Endothelial cell of umbilical vein (primary cell): ENCODE data around the gene KRT74. TPM values are rescaled to one million over a fixed set of nuclear protein-coding genes. Genes with fewer than 3 reads are reported as not detected.

ENCODE experiments used
- BruUV-seq: library from RNA; stranded (reverse); fragments of 400-500 nt; replicated peaks from 2 replicates; lab custom pipeline; 2021; lab: Mats Ljungman, UMichigan
- CTCF ChIA-PET: fragments of 300-600, 350-600 bp; sonication (Branson Sonifier 250); formaldehyde crosslinking; loops from one replicate; lab custom pipeline; 2021; ENCODE audit warnings: antibody characterized with exemption, inconsistent platforms; lab: Charles Lee
- POLR2A ChIA-PET: fragments of 300-600, 350-600 bp; sonication (Branson Sonifier 250); formaldehyde crosslinking; loops from one replicate; lab custom pipeline; 2021; ENCODE audit warnings: antibody characterized with exemption, inconsistent platforms; lab: Charles Lee
- DNase-seq: peaks from one replicate; pipeline ENCODE4 v3.0.0-alpha.2; 2011; ENCODE audit warnings: low read depth, low spot score
- FAIRE-seq: peaks from 2 replicates; lab custom pipeline; 2011; peaks lifted over from hg19 to GRCh38; lab: Jason Lieb, UNC
- H2AFZ ChIP-seq: 2 replicates; pipeline ENCODE4 v1.6.0; 2012; ENCODE audit warnings: low read depth, low read length, control low read depth, inconsistent platforms
- H3K27ac ChIP-seq: 2 replicates; pipeline ENCODE4 v1.5.1; 2011; ENCODE audit warnings: low read depth, mild to moderate bottlenecking, control low read depth, low read length, moderate library complexity; ENCODE audit not compliant: insufficient read depth
- H3K27me3 ChIP-seq, 2 experiments: 2 replicates each; pipeline versions ENCODE4 v1.6.0 to v1.6.1; 2011; ENCODE audit warnings: low read length in 2 of 2, mixed read lengths in 1 of 2; ENCODE audit not compliant: control insufficient read depth in 2 of 2, insufficient read depth in 2 of 2
- H3K36me3 ChIP-seq, 2 experiments: 2 replicates in 1 of 2; 3 replicates in 1 of 2; pipeline ENCODE4 v1.5.1; 2011; ENCODE audit warnings: low read length in 2 of 2, mild to moderate bottlenecking in 1 of 2, moderate library complexity in 1 of 2; ENCODE audit not compliant: control insufficient read depth in 2 of 2, insufficient read depth in 2 of 2; ENCODE audit errors: extremely low read depth in 1 of 2
- H3K4me1 ChIP-seq: 3 replicates; pipeline ENCODE4 v1.5.1; 2011; ENCODE audit warnings: mild to moderate bottlenecking, low read length; ENCODE audit not compliant: control insufficient read depth, insufficient read depth; ENCODE audit errors: extremely low read depth
- H3K4me2 ChIP-seq: 2 replicates; pipeline ENCODE4 v1.6.1; 2011; ENCODE audit warnings: low read length, control low read depth, mixed read lengths; ENCODE audit not compliant: insufficient read depth
- H3K4me3 ChIP-seq, 3 experiments: fragments of 200-600 bp in 1 of 3; sonication (generic), shearing (Covaris generic) in 1 of 3; replicated peaks in 1 of 3; 2 replicates each; pipeline ENCODE4 v1.5.1; 2011 to 2016; ENCODE audit warnings: control low read depth in 3 of 3, low read length in 3 of 3, mild to moderate bottlenecking in 2 of 3, inconsistent platforms in 1 of 3, low read depth in 1 of 3, moderate library complexity in 1 of 3; ENCODE audit not compliant: insufficient read depth in 1 of 3
- H3K79me2 ChIP-seq: 2 replicates; pipeline ENCODE4 v1.6.0; 2012; ENCODE audit warnings: low read length, inconsistent platforms; ENCODE audit not compliant: control insufficient read depth, insufficient read depth
- H3K9ac ChIP-seq: replicated peaks from 2 replicates; pipeline ENCODE3; 2011; ENCODE audit warnings: low read length, control low read depth; ENCODE audit not compliant: insufficient read depth; ENCODE audit errors: extremely low read depth
- H3K9me1 ChIP-seq: replicated peaks from 3 replicates; pipeline ENCODE4 v1.6.0; 2011; ENCODE audit warnings: mild to moderate bottlenecking, low read length; ENCODE audit not compliant: control insufficient read depth, insufficient read depth; ENCODE audit errors: extremely low read depth
- H3K9me3 ChIP-seq: replicated peaks from 2 replicates; pipeline ENCODE4 v1.5.1; 2012; ENCODE audit warnings: low read length, inconsistent platforms; ENCODE audit not compliant: control insufficient read depth, insufficient read depth
- H4K20me1 ChIP-seq: replicated peaks from 2 replicates; pipeline ENCODE3; 2011; ENCODE audit warnings: mild to moderate bottlenecking, low read length; ENCODE audit not compliant: control insufficient read depth, insufficient read depth; ENCODE audit errors: extremely low read depth
- CTCF ChIP-seq, 2 donors: IDR thresholded peaks; 1 replicate in 1 of 2; 2 replicates in 1 of 2; pipeline ENCODE4 v1.5.1; 2011; ENCODE audit warnings: low read length in 2 of 2, mild to moderate bottlenecking in 2 of 2, moderate library complexity in 2 of 2, control low read depth in 1 of 2, inconsistent platforms in 1 of 2, low read depth in 1 of 2; ENCODE audit not compliant: insufficient read depth in 1 of 2; ENCODE audit errors: extremely low read depth in 1 of 2
- EZH2 ChIP-seq: IDR thresholded peaks from 2 replicates; pipeline ENCODE4 v1.6.1; 2012; ENCODE audit warnings: borderline replicate concordance, low read depth, mild to moderate bottlenecking, moderate library complexity, low read length, inconsistent platforms; ENCODE audit not compliant: severe bottlenecking
- FOS ChIP-seq: IDR thresholded peaks from 2 replicates; pipeline ENCODE4 v1.6.1; 2011; ENCODE audit warnings: mild to moderate bottlenecking, low read length, moderate library complexity, borderline replicate concordance; ENCODE audit not compliant: insufficient read depth
- GATA2 ChIP-seq: IDR thresholded peaks from 2 replicates; pipeline ENCODE4 v1.7.0; 2011; ENCODE audit warnings: low read depth, mild to moderate bottlenecking, moderate library complexity, mixed read lengths, low read length; ENCODE audit not compliant: insufficient read length, insufficient read depth
- JUN ChIP-seq: IDR thresholded peaks from 2 replicates; pipeline ENCODE4 v1.6.1; 2011; ENCODE audit warnings: borderline replicate concordance, low read depth; ENCODE audit not compliant: insufficient read length, insufficient read depth
- MYC ChIP-seq: IDR thresholded peaks from one replicate; pipeline ENCODE4 v1.6.1; 2011; ENCODE audit warnings: mild to moderate bottlenecking, low read depth, low read length
- POLR2A ChIP-seq: IDR thresholded peaks from 2 replicates; pipeline ENCODE4 v1.6.1; 2012; ENCODE audit warnings: low read depth, mild to moderate bottlenecking, control low read depth, low read length
- POLR2AphosphoS5 ChIP-seq: IDR thresholded peaks from 2 replicates; pipeline ENCODE4 v1.6.1; 2012; ENCODE audit warnings: low read depth, mild to moderate bottlenecking, control low read depth, low read length, moderate library complexity; ENCODE audit not compliant: insufficient read depth
- dilution Hi-C: fragments of 300-500 bp; cut with MboI; formaldehyde crosslinking; loops from one replicate; pipeline ENCODE4 v1.15.0; 2019; ENCODE audit warnings: low sequenced_read_pairs; ENCODE audit not compliant: extremely low pct_ligation_motif_present
- intact Hi-C: fragments of 100-400 bp; cut with micrococcal nuclease; formaldehyde crosslinking; loops from one replicate; pipeline ENCODE4 v1.10.0; 2022
- polyA plus RNA-seq, 4 experiments: library from polyadenylated mRNA; depleted of rRNA in 3 of 4; stranded (reverse) in 3 of 4; unstranded in 1 of 4; fragments of >200 nt; gene quantifications; 2 replicates each; pipeline versions ENCODE4 v1.2.1 to v1.2.3, GENCODE V29; 2011 to 2012; ENCODE audit warnings: missing spikeins in 1 of 4
- total RNA-seq: library from RNA; stranded (reverse); gene quantifications from 2 replicates; pipeline ENCODE4 v1.2.3, GENCODE V29; 2021
- TF ChIP-seq, protein P1 (sequence below): IDR thresholded peaks from 2 replicates; pipeline ENCODE4 v1.6.1; 2011; ENCODE audit not compliant: insufficient read depth, insufficient read length

Gene KRT74
- total and polyA plus RNA-seq, 2 donors (not counting 3 experiments of a cell fraction or from before 2014, with no cell fraction given): not detected

- DNase-seq (no peak), FAIRE-seq (no peak)
- Histone ChIP-seq H3K27ac (no peak overlapping the region), H4K20me1 (no peaks in the 10 kb centered on the region), H3K4me2 (no peak overlapping the region), H3K4me1 (no peaks in the 10 kb centered on the region), H3K79me2 (no peaks in the 10 kb centered on the region), H3K9me3 (no peaks in the 10 kb centered on the region), H3K36me3 (no peaks in the 10 kb centered on the region), H3K9ac (no peak overlapping the region), H3K9me1 (no peaks in the 10 kb centered on the region), H3K27me3 (peaks cover 0 to 2% of the 10 kb centered on the region in 2 experiments), H3K4me3 (no peak overlapping the region), H2AFZ (no peak overlapping the region)
- dilution Hi-C loops: no loop called here
- CTCF ChIA-PET: interaction anchor here (1.3 to 1.8 kb wide), 3 partner anchors 9 to 290 kb away, joined by 4 to 5 read pairs (median 5); no protein-coding TSS in a partner anchor
- intact Hi-C loops: no loop called here
- TF ChIP-seq, protein P1, sequence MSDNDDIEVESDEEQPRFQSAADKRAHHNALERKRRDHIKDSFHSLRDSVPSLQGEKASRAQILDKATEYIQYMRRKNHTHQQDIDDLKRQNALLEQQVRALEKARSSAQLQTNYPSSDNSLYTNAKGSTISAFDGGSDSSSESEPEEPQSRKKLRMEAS: no peak
- TF ChIP-seq POLR2AphosphoS5 (no peak), CTCF (IDR thresholded peaks at IDR 0.05; ENCODE audit: extremely low read depth in 1 of 2, insufficient read depth in 1 of 2, low read depth in 1 of 2, low read length in 2 of 2) (no peak), EZH2 (no peak), FOS (no peak), POLR2A (no peak), JUN (no peak), GATA2 (no peak), MYC (no peak)
- POLR2A ChIA-PET: no interaction called here
- BruUV-seq: no TSS peak
These were observed 1.6 kb upstream of the KRT74 start for GRCh38 chr12:52575256-52575655.
